Measurements from ENCODE around the gene LIPC.

The LIPC gene

GRCh38 chr15:58517682-58518525 lies 86.1 kb downstream of the LIPC start:
- DNase-seq (ENCODE audit: low spot score) = no peak

GRCh38 chr15:58518626-58519025 lies 86.8 kb downstream of the LIPC start:
- DNase-seq (ENCODE audit: low spot score) = no peak

- DNase-seq (ENCODE audit: low spot score) = no peak
These were observed 87.7 kb downstream of the LIPC start for GRCh38 chr15:58519516-58519915.

- no peak for DNase-seq (ENCODE audit: low spot score)
These were observed 88.7 kb downstream of the LIPC start for GRCh38 chr15:58520464-58520863.

- DNase-seq (ENCODE audit: low spot score) = no peak
These were observed 89.1 kb downstream of the LIPC start for GRCh38 chr15:58520936-58521292.

GRCh38 chr15:58521293-58521991 lies 89.7 kb downstream of the LIPC start:
- DNase-seq (ENCODE audit: low spot score) = no peak

- DNase-seq (ENCODE audit: low spot score) = peak; percentile 64
These were observed 90.6 kb downstream of the LIPC start for GRCh38 chr15:58522391-58522790.

- peak; percentile 86 for DNase-seq (ENCODE audit: low spot score)
These were observed 91.1 kb downstream of the LIPC start for GRCh38 chr15:58522865-58523264.

- DNase-seq (ENCODE audit: low spot score) = no peak
These were observed 91.8 kb downstream of the LIPC start for GRCh38 chr15:58523634-58524033.

GRCh38 chr15:58524247-58524646 lies 92.5 kb downstream of the LIPC start:
- no peak for DNase-seq (ENCODE audit: low spot score)

GRCh38 chr15:58525991-58526421 lies 94.2 kb downstream of the LIPC start:
- no peak for DNase-seq (ENCODE audit: low spot score)

- DNase-seq (ENCODE audit: low spot score) = no peak
These were observed 94.9 kb downstream of the LIPC start for GRCh38 chr15:58526647-58527192.

GRCh38 chr15:58527573-58528187 lies 95.9 kb downstream of the LIPC start:
- no peak for DNase-seq (ENCODE audit: low spot score)

GRCh38 chr15:58528188-58528870 lies 96.5 kb downstream of the LIPC start:
- no peak for DNase-seq (ENCODE audit: low spot score)

GRCh38 chr15:58529041-58529440 lies 97.2 kb downstream of the LIPC start:
- DNase-seq (ENCODE audit: low spot score) = no peak

GRCh38 chr15:58530056-58530590 lies 98.3 kb downstream of the LIPC start:
- DNase-seq (ENCODE audit: low spot score) = no peak

- DNase-seq (ENCODE audit: low spot score) = no peak
These were observed 100.3 kb downstream of the LIPC start for GRCh38 chr15:58532126-58532525.

GRCh38 chr15:58534556-58534955 lies 102.8 kb downstream of the LIPC start:
- no peak for DNase-seq (ENCODE audit: low spot score)

- DNase-seq (ENCODE audit: low spot score) = no peak
These were observed 103.5 kb downstream of the LIPC start for GRCh38 chr15:58535337-58535736.

- no peak for DNase-seq (ENCODE audit: low spot score)
These were observed 104.1 kb downstream of the LIPC start for GRCh38 chr15:58535894-58536293.

GRCh38 chr15:58536414-58536813 lies 104.6 kb downstream of the LIPC start:
- no peak for DNase-seq (ENCODE audit: low spot score)

- no peak for DNase-seq (ENCODE audit: low spot score)
These were observed 105.2 kb downstream of the LIPC start for GRCh38 chr15:58537033-58537432.
